Ovary (tissue), 3 donors: ENCODE results near the gene CYP2B6.

Source experiments
- CTCF ChIP-seq, 3 donors: fragments of 450-650 bp in 2 of 3; fragments of 200-600 bp in 1 of 3; IDR thresholded peaks; one replicate each; pipeline versions ENCODE4 v1.5.1 to v1.8.0; 2016 to 2022; ENCODE audit warnings: antibody characterized with exemption in 3 of 3, mild to moderate bottlenecking in 1 of 3
- EP300 ChIP-seq: sonication (generic); formaldehyde crosslinking; IDR thresholded peaks from one replicate; pipeline ENCODE4 v1.6.1; 2017; ENCODE audit warnings: antibody characterized with exemption
- POLR2A ChIP-seq: fragments of 450-650 bp; IDR thresholded peaks from one replicate; pipeline ENCODE4 v1.6.1; 2017; ENCODE audit warnings: antibody characterized with exemption, mild to moderate bottlenecking, moderate library complexity
- donor health status: DM: no; HTN: no; CAD: no.

GRCh38 chr19:41000310-41000737 is 9.2 kb downstream of the CYP2B6 start:
- no peak for TF ChIP-seq POLR2A
- TF ChIP-seq CTCF (IDR thresholded peaks at IDR 0.05): no peak
- TF ChIP-seq EP300: no peak
